SIG-M5 (cell line): ENCODE data around the gene ATIC.

Source experiments
- DNase-seq: peaks from one replicate; lab custom pipeline; 2025; lab: John Stamatoyannopoulos, UW

ATIC gene

DNA sequence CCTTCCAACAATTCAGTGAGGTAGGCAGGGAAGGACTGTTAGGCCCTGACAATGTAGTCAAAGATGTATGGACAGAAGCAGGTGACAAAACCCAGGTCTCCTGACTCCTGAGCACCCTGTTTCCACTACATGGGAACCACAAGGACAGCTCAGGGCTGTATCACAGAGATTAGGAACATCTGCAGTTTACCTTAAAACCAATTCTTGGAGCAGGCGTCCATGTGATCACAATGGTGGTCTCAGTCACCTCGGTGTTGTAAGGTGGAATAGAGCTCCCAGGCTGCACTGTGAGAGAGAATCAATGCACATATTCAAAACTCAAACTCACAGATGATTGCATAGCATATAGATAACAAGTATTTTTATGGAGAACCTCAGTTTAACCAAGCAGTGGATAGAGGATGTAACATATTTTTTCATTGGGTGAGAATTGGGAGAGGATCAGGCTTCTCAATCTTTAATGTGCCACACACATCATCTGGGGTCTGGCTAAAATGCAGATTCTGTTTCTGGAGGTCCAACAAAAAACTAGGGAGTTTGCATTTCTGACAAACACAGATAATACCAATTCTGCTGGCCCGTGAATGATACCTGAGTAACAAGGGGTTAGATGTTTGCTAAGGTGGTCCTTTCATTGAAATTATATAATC, 87.3 kb downstream of the ATIC start:
- DNase-seq: no peak
